Activated CD8-positive, alpha-beta T cell treated with anti-CD3 and anti-CD28 coated beads, Interleukin-2, amount 10 ng/mL, durations not matched to agents 7 days and 5 days (primary cell): ENCODE data around the gene PEX10. TPM values are rescaled to one million over a fixed set of nuclear protein-coding genes. Genes with fewer than 3 reads are reported as not detected.

Experiments used
- ATAC-seq: fragments of 150-1000 bp; cut with Tn5 transposase; one replicate; pipeline ENCODE4 v1.10.0; 2021; ENCODE audit warnings: moderate library complexity
- CTCF ChIA-PET: fragments of 350-600 bp; sonication (Branson Sonifier 250); formaldehyde crosslinking; loops from one replicate; lab custom pipeline; 2021; ENCODE audit warnings: antibody characterized with exemption; lab: Charles Lee
- POLR2A ChIA-PET: fragments of 350-600 bp; sonication (Branson Sonifier 250); formaldehyde crosslinking; loops from one replicate; lab custom pipeline; 2021; ENCODE audit warnings: antibody characterized with exemption; lab: Charles Lee
- DNase-seq: peaks from one replicate; pipeline ENCODE4 v3.0.0-alpha.2; 2020
- H3K27ac Mint-ChIP-seq: one replicate; pipeline ENCODE4 v1.8.0; 2021; ENCODE audit warnings: mild to moderate bottlenecking, mixed read lengths
- H3K27me3 Mint-ChIP-seq: one replicate; pipeline ENCODE4 v1.8.0; 2021; ENCODE audit warnings: low read depth, mixed read lengths
- H3K36me3 Mint-ChIP-seq: one replicate; pipeline ENCODE4 v1.8.0; 2021; ENCODE audit warnings: low read depth, mixed read lengths
- H3K4me1 Mint-ChIP-seq: one replicate; pipeline ENCODE4 v1.8.0; 2021; ENCODE audit warnings: low read depth, mixed read lengths
- H3K4me3 Mint-ChIP-seq: one replicate; pipeline ENCODE4 v1.8.0; 2021; ENCODE audit warnings: mild to moderate bottlenecking, mixed read lengths
- H3K9me3 Mint-ChIP-seq: one replicate; pipeline ENCODE4 v1.8.0; 2022; ENCODE audit warnings: mixed read lengths; ENCODE audit not compliant: insufficient read depth
- total RNA-seq, 2 experiments: library from RNA; stranded (reverse); gene quantifications; one replicate each; pipeline ENCODE4 v1.2.3, GENCODE V29; 2021

Gene PEX10
- total RNA-seq, 2 experiments from 2014 or later: 10.3 to 12.3 TPM

DNA sequence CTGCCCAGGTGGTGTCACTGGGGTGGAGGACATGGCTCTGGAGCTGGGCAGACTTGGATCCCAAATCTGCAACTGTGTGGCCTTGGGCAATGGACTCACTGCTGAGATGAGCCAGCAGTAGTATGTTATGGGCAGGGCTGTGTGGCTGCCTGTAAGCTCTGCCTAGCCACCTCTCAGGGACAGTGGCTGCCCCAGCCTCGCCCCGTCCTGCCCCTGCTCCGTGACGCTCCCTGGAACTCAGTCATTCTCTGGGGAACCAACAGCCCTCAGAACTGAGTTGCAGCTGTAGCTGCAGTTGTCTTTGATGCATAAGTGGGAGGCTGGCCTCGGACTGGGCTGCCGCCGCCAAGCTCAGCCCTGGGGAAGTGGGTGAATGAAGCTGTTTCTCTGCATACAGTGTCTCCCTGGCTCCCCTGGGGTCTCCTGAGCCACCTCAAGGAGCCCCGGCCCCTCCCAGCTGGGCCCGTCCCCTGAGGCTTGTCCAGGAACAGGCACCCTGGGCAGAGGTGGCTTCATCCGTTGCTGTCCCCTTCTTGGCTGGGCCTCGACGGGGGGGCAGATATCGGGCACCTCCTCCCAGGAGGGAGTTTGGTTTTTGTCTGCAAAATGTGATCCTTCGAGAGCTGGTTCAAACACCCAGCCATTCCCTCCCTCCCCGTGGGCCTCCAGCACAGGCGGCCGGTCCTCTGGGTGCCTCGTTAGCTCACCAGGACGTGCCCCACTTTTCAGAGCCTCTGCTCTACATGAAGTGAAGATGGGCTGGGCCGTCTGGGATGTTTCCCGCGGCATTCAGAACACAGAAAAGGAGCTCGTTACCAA, 37.5 kb upstream of the PEX10 start:
- ATAC-seq (no peak), DNase-seq (no peak)
- H3K9me3 Mint-ChIP-seq: no peaks in the 10 kb centered on the region
- CTCF ChIA-PET: interaction anchor here (0.8 to 1.0 kb wide), 2 partner anchors 18 to 19 kb away, joined by 3 read pairs; no protein-coding TSS in a partner anchor
- H3K4me1 Mint-ChIP-seq: no peaks in the 10 kb centered on the region
- no peak overlapping the region for H3K4me3 Mint-ChIP-seq
- no peaks in the 10 kb centered on the region for H3K36me3 Mint-ChIP-seq
- no peak overlapping the region for H3K27ac Mint-ChIP-seq
- H3K27me3 Mint-ChIP-seq: peaks cover 7% of the 10 kb centered on the region
- POLR2A ChIA-PET: no interaction called here

DNA sequence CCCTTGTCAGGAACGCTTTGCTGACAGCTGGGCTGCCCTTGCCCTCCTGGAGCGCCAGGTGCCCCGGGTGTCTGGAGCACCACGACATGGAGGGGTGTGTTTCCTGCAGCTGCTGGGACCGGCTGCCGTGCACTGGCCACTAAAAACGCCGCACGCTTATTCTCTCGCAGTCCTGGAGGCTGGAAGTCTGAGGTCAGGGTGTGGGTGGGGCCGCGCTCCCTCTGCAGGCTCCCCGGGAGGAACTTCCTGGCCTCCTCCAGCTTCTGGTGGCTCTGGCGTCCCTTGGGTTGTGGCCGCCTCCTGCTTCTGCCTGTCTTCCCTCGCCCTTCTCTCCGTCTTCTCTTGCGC, 35.7 kb upstream of the PEX10 start:
- DNase-seq (no peak), ATAC-seq (no peak)
- no peaks in the 10 kb centered on the region for H3K4me1 Mint-ChIP-seq
- H3K27me3 Mint-ChIP-seq: peaks cover 8% of the 10 kb centered on the region
- H3K4me3 Mint-ChIP-seq: no peak overlapping the region
- ChIA-PET POLR2A (no interaction called here), CTCF (no interaction called here)
- H3K9me3 Mint-ChIP-seq: no peaks in the 10 kb centered on the region
- no peaks in the 10 kb centered on the region for H3K36me3 Mint-ChIP-seq
- H3K27ac Mint-ChIP-seq: no peak overlapping the region

DNA sequence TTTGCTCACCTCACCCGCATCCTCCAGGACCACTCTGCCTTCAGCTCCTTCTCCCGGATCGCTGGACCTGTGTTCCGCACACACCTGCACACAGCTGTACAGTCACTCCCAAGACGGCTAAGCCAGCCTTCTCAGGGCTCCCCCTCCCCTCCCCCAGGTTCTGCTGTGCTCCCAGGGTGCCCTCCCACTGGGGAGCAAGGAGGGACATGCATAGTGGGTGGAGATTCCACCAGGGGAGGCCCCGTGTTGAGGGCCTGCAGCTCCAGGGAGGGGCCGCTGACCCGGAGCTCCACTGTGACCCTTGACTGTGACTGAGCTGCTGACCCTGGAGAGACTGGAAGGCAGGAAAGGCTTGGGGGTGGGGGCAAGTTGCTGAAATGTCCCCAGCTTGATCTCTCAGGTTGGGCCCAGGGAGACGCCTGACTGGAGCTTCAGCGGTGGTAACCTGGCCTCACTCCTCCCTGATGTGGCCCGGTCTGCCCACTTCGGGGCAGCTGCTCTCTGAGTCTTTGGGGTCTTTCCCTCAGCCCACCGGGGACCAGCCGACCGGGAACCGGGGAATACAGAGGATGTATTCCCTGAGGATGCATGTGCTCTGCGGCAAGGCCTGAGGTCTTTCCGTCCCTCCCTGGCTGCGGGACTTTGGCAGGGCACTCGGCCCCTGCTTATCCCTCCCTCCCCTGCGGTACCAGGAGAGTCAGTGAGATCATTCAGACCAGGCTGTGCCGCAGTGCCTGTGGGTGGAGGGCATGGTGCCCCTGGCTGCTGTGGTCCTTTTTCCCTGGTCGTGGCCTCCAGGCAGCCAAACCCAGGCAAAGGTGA, 35.1 kb upstream of the PEX10 start:
- POLR2A ChIA-PET: interaction anchor here (0.8 kb wide), 1 partner anchor 138 kb away, joined by 3 read pairs; no protein-coding TSS in a partner anchor
- H3K36me3 Mint-ChIP-seq: no peaks in the 10 kb centered on the region
- peaks cover 10% of the 10 kb centered on the region for H3K27me3 Mint-ChIP-seq
- no peak overlapping the region for H3K27ac Mint-ChIP-seq
- CTCF ChIA-PET: interaction anchor here (1.1 kb wide), 1 partner anchor 32 kb away, joined by 3 read pairs; no protein-coding TSS in a partner anchor
- DNase-seq (no peak), ATAC-seq (no peak)
- no peaks in the 10 kb centered on the region for H3K4me1 Mint-ChIP-seq
- H3K4me3 Mint-ChIP-seq: no peak overlapping the region
- no peaks in the 10 kb centered on the region for H3K9me3 Mint-ChIP-seq

DNA sequence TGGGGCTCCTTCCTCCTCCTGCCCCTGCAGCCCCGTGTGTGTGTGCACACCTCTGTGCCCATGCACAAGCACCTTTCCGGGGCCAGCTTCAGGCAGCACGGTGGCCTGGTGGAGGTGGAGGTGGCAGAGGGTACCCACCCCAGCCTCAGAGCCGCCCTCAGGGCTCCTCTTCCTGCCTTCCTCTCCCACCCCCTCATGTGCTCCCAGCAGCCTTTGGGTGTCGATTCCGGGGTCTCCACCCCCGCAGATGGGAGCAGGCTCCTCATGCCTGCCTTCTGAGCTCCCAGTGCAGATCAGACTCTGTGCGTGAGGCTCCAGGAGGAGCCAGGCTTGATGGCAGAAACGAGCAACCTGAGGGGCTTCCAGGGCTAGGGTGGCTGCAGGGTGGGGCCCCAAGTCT, 34.5 kb upstream of the PEX10 start:
- DNase-seq: no peak
- ChIA-PET POLR2A (interaction anchor here (0.8 kb wide), 1 partner anchor 138 kb away, joined by 3 read pairs; no protein-coding TSS in a partner anchor), CTCF (interaction anchor here (1.1 kb wide), 1 partner anchor 31 kb away, joined by 3 read pairs; no protein-coding TSS in a partner anchor)
- Mint-ChIP-seq H3K27ac (no peak overlapping the region), H3K4me1 (no peaks in the 10 kb centered on the region), H3K27me3 (peaks cover 10% of the 10 kb centered on the region), H3K36me3 (no peaks in the 10 kb centered on the region), H3K4me3 (no peak overlapping the region), H3K9me3 (no peaks in the 10 kb centered on the region)
- ATAC-seq: no peak

DNA sequence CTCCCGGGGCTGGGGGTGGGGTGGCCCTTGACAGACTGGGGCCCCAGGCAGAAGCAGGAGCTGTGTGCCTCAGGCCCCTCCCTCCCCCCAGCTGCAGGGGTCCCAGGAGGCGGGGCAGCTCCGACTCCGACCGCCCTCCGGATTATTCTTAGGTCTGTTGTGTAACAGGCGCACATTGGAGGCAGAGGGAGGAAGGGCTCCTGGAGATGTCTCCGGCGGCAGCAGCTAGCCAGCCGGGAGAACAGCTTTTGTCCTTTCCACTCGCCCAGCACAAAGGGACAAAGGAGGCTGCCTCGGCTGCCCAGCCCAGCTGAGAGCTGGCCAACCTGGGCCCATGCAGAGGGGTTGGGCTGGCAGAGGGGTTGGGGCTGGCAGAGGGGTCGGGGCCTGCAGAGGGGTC, 34.0 kb upstream of the PEX10 start:
- no peak overlapping the region for H3K4me3 Mint-ChIP-seq
- ChIA-PET CTCF (interaction anchor here (1.1 kb wide), 1 partner anchor 31 kb away, joined by 3 read pairs; no protein-coding TSS in a partner anchor), POLR2A (interaction anchor here (0.8 kb wide), 1 partner anchor 139 kb away, joined by 3 read pairs; no protein-coding TSS in a partner anchor)
- no peaks in the 10 kb centered on the region for H3K4me1 Mint-ChIP-seq
- H3K36me3 Mint-ChIP-seq: no peaks in the 10 kb centered on the region
- H3K27me3 Mint-ChIP-seq: peaks cover 10% of the 10 kb centered on the region
- no peaks in the 10 kb centered on the region for H3K9me3 Mint-ChIP-seq
- no peak for ATAC-seq
- DNase-seq: no peak
- H3K27ac Mint-ChIP-seq: no peak overlapping the region

DNA sequence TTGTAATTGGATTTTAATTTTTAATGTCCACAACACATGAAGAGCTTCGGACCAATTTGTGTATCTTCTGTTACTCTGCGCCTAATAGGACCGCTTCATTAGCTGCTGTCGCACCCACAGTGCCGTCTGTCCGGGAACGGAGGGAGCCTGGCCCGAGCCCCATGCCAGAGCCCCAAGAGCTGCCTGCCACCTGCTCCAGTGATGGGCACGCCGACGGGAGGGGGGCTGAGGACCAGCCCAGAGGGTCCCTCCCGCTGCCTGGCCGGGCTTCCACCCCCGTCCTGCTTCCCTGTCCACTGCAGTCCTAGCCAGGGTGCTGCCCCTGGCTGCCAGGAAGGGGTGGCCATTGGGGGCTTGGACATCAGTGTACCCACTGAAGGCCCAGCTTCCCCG, 33.5 kb upstream of the PEX10 start:
- POLR2A ChIA-PET: no interaction called here

DNA sequence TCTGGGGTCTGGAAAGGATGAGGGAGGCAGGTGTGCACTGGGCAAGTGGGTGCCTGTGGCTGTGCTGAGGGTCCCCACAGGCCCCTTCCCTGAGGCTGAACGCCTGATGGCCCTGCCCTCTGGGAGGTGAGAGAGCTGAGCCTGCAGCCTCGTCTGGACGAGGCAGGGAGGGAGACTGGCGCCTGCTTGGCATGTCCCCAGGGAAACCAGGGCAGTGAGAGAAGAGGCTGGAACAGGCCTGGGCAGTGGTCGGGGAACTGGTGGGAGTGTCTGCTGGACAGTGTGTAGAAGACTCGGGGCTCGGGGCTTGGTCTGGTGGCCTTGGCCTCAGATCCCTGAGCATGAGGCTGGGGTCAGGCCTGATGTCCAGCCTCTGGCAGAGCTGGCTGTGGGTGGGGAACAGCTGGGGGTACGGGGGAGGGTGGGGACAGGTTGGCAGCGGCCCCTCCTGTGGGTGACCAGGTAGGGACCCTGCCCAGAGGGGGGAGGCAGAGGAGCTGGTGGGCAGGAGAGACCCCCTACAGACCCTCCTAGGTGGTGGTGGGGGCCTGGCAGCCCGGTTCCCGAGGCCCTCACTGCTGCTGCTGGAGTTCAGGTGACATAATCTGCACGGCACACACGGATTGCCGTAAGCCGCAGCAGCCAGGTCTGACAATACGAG, 32.9 kb upstream of the PEX10 start:
- Mint-ChIP-seq H3K4me3 (no peak overlapping the region), H3K36me3 (no peaks in the 10 kb centered on the region), H3K9me3 (no peaks in the 10 kb centered on the region), H3K27me3 (peaks cover 10% of the 10 kb centered on the region), H3K27ac (no peak overlapping the region), H3K4me1 (no peaks in the 10 kb centered on the region)
- POLR2A ChIA-PET: no interaction called here
- CTCF ChIA-PET: no interaction called here
- no peak for ATAC-seq
- DNase-seq: no peak

More for the DNA sequence above, 33.5 kb upstream of the PEX10 start:
- H3K36me3 Mint-ChIP-seq: no peaks in the 10 kb centered on the region
- no peak for ATAC-seq
- H3K4me3 Mint-ChIP-seq: no peak overlapping the region
- no peaks in the 10 kb centered on the region for H3K4me1 Mint-ChIP-seq
- peaks cover 10% of the 10 kb centered on the region for H3K27me3 Mint-ChIP-seq
- CTCF ChIA-PET: no interaction called here
- no peak overlapping the region for H3K27ac Mint-ChIP-seq
- H3K9me3 Mint-ChIP-seq: no peaks in the 10 kb centered on the region
- no peak for DNase-seq

DNA sequence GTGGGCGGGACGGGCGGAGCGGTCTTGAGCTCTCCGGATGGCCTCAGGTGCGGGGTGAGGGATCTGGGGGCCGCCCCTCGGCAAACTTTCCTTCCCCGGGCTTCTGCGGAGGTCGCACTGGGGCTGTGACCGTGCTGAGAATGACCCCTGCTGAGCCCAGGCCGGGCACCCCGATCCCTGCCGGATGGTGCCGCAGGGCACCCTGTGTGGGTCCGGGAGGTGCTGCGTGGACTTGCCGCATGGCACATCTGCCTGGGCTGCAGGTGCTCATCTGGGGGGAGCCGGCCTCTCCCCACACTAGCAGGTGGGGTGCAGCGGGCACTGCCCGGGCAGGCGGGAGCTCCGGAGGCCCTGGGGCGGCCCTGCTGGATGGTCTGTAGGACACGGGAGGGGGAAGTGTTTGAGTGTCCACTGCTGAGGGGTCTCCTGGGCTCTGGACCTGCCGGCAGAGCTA, 31.8 kb upstream of the PEX10 start:
- no peak for DNase-seq
- Mint-ChIP-seq H3K4me1 (no peaks in the 10 kb centered on the region), H3K27me3 (peaks cover 10% of the 10 kb centered on the region), H3K4me3 (no peak overlapping the region), H3K9me3 (no peaks in the 10 kb centered on the region), H3K36me3 (no peaks in the 10 kb centered on the region), H3K27ac (no peak overlapping the region)
- ATAC-seq: no peak
- POLR2A ChIA-PET: no interaction called here
- CTCF ChIA-PET: no interaction called here

DNA sequence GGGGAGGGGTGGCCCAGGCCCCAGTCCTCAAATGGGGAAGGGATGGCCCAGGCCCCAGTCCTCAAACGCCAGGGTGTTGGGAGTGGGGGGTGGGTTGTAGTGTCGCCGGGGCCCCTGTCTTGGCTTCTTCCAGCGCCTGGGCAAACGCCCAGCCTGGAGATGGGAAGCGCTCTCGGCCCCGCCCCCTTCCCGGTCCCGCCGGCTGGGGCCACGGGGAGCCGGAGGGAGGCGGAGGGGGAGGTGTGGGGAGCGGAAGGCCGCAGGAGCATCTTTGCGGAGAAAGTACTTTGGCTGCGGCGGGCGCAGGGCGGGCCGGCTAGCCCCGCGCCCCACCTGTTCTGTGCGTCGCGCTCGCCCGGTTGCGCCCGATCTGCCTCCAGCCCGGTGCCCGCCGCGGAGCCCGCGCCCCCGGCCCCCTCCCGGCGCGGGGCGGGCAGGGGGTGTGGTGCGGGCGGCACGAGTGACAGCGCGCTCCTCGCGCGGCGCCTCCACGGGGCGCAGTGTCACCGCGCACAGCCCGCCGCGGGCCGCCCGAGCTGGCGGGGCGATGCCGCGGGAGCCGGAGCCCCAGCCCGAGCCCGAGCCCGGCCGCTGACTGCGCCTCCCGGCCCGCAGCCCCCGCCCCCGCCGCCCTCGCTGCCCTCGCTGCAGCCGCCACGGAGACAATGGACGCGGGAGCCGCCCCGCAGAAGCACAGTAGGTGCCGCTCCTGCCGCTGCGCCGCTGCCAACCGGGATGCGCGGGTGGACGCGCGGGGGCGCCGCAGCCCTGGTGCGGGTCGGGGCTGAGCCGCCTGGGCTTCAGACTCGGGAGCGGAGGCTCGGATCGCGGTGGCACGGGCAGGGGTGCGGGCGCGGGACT, 31.1 kb upstream of the PEX10 start:
- peak; percentile 37 for DNase-seq
- CTCF ChIA-PET: no interaction called here
- Mint-ChIP-seq H3K4me3 (no peak overlapping the region), H3K9me3 (no peaks in the 10 kb centered on the region), H3K27me3 (peaks cover 10% of the 10 kb centered on the region), H3K27ac (no peak overlapping the region), H3K4me1 (no peaks in the 10 kb centered on the region), H3K36me3 (no peaks in the 10 kb centered on the region)
- POLR2A ChIA-PET: no interaction called here
- ATAC-seq: no peak

DNA sequence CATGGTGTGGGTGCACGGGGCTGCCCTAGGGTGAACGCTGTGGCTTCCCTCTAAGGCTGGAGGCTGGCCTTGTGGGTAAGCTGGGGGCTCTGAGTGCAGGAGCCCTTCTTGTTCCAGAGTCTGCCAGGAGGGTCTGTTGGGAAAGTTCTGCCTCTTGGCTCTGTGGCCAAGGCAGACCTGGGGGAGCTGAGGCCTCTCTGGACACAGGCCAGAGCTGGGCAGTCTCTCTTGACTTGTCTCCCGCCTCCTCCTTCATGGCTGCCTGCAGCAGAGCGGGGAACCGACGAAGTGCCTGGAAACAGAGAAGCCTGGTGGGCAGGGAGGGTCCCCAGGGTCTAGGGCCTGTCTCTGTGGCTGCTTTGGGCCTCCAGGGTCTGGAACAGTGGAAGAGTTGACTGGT, 30.3 kb upstream of the PEX10 start:
- Mint-ChIP-seq H3K9me3 (no peaks in the 10 kb centered on the region), H3K4me3 (no peak overlapping the region), H3K36me3 (no peaks in the 10 kb centered on the region), H3K27ac (no peak overlapping the region), H3K4me1 (no peaks in the 10 kb centered on the region), H3K27me3 (peaks cover 9% of the 10 kb centered on the region)
- no peak for DNase-seq
- POLR2A ChIA-PET: interaction anchor here (0.6 kb wide), 1 partner anchor 341 kb away, joined by 4 read pairs; no protein-coding TSS in a partner anchor
- no peak for ATAC-seq
- CTCF ChIA-PET: no interaction called here

DNA sequence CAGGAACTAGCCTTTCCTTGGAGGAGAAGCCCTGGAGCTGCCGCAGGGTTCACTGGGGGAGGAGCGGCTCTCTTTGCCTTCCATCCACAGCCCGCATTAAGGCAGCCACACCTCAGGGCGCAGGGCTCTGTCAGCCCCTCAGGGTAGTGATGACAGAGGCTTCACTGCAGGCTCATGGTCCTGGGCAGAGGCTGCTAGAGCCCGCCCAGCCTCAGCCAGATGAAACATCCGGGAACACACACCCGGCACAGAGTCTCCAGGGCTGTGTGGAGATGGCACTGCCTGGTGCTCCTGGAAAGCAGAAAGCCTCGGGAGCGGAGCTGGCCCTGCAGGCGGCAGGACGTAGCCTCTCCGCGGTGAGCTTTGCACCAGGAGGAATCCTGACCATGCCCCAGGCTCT, 29.4 kb upstream of the PEX10 start:
- Mint-ChIP-seq H3K36me3 (no peaks in the 10 kb centered on the region), H3K4me3 (no peak overlapping the region), H3K4me1 (no peaks in the 10 kb centered on the region), H3K9me3 (no peaks in the 10 kb centered on the region), H3K27me3 (peaks cover 9% of the 10 kb centered on the region), H3K27ac (no peak overlapping the region)
- POLR2A ChIA-PET: interaction anchor here (0.6 kb wide), 1 partner anchor 393 kb away, joined by 3 read pairs; no protein-coding TSS in a partner anchor
- CTCF ChIA-PET: no interaction called here
- ATAC-seq (no peak), DNase-seq (no peak)
